Neural cell (in vitro differentiated cells): ENCODE results near the gene SKIC2.
"Not testable (repeated sequence)": the region's sequence is repeated elsewhere in the genome, so short reads cannot be mapped to it uniquely, and the experiment has no call there.

Experiments
- EP300 ChIP-seq: fragments of 450-650 bp; conservative IDR thresholded peaks from 2 replicates; pipeline ENCODE4 v1.6.1; 2014; ENCODE audit warnings: antibody characterized with exemption, mild to moderate bottlenecking, moderate library complexity; ENCODE audit not compliant: poor library complexity, severe bottlenecking
- POLR2AphosphoS5 ChIP-seq: IDR thresholded peaks from 2 replicates; pipeline ENCODE4 v1.6.1; 2012
- SMC3 ChIP-seq: fragments of 450-650 bp; conservative IDR thresholded peaks from 2 replicates; pipeline ENCODE4 v1.6.1; 2014; ENCODE audit warnings: antibody characterized with exemption, mild to moderate bottlenecking, moderate library complexity; ENCODE audit not compliant: poor library complexity
- TF ChIP-seq, protein P1 (sequence below): IDR thresholded peaks from 2 replicates; pipeline ENCODE4 v1.6.1; 2012; ENCODE audit warnings: borderline replicate concordance
- TF ChIP-seq, protein P2 (sequence below): fragments of 450-650 bp; IDR thresholded peaks from 2 replicates; pipeline ENCODE4 v1.5.1; 2014; ENCODE audit warnings: antibody characterized with exemption, mild to moderate bottlenecking, moderate library complexity; ENCODE audit not compliant: poor library complexity, severe bottlenecking

DNA sequence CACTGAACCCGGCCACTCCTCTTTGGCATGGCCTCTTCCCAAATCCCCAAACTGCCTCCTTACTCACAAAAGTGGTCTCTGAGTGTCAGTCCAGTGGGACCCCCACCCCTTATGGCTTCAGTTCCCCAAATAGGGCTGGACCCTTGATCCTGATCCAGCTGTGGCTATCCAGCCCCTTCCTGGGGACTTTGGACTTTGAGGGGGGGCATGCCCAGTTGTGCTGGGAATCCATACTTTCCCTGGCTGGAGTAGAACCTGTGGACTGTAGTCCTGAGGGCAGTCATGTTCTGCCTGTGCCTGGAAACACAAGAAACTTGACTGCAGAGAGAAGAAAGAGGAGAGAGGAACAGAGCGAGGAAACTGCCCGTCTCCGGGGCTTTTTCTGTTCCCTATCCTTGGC, 45.4 kb downstream of the SKIC2 start:
- TF ChIP-seq, protein P1, sequence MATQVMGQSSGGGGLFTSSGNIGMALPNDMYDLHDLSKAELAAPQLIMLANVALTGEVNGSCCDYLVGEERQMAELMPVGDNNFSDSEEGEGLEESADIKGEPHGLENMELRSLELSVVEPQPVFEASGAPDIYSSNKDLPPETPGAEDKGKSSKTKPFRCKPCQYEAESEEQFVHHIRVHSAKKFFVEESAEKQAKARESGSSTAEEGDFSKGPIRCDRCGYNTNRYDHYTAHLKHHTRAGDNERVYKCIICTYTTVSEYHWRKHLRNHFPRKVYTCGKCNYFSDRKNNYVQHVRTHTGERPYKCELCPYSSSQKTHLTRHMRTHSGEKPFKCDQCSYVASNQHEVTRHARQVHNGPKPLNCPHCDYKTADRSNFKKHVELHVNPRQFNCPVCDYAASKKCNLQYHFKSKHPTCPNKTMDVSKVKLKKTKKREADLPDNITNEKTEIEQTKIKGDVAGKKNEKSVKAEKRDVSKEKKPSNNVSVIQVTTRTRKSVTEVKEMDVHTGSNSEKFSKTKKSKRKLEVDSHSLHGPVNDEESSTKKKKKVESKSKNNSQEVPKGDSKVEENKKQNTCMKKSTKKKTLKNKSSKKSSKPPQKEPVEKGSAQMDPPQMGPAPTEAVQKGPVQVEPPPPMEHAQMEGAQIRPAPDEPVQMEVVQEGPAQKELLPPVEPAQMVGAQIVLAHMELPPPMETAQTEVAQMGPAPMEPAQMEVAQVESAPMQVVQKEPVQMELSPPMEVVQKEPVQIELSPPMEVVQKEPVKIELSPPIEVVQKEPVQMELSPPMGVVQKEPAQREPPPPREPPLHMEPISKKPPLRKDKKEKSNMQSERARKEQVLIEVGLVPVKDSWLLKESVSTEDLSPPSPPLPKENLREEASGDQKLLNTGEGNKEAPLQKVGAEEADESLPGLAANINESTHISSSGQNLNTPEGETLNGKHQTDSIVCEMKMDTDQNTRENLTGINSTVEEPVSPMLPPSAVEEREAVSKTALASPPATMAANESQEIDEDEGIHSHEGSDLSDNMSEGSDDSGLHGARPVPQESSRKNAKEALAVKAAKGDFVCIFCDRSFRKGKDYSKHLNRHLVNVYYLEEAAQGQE = not testable (repeated sequence)
- TF ChIP-seq, protein P2, sequence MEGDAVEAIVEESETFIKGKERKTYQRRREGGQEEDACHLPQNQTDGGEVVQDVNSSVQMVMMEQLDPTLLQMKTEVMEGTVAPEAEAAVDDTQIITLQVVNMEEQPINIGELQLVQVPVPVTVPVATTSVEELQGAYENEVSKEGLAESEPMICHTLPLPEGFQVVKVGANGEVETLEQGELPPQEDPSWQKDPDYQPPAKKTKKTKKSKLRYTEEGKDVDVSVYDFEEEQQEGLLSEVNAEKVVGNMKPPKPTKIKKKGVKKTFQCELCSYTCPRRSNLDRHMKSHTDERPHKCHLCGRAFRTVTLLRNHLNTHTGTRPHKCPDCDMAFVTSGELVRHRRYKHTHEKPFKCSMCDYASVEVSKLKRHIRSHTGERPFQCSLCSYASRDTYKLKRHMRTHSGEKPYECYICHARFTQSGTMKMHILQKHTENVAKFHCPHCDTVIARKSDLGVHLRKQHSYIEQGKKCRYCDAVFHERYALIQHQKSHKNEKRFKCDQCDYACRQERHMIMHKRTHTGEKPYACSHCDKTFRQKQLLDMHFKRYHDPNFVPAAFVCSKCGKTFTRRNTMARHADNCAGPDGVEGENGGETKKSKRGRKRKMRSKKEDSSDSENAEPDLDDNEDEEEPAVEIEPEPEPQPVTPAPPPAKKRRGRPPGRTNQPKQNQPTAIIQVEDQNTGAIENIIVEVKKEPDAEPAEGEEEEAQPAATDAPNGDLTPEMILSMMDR = not testable (repeated sequence)
- not testable (repeated sequence) for TF ChIP-seq EP300, SMC3, POLR2AphosphoS5
